Skeletal muscle cell (primary cell): Measurements from ENCODE around the gene NDUFB6.
"Not testable (repeated sequence)": the region's sequence is repeated elsewhere in the genome, so short reads cannot be mapped to it uniquely, and the experiment has no call there.

Source experiments
- DNase-seq: peaks from one replicate; pipeline ENCODE4 v3.0.0-alpha.2; 2010; ENCODE audit warnings: low read depth
- H3K4me3 ChIP-seq: 2 replicates; pipeline ENCODE4 v1.5.1; 2011; ENCODE audit warnings: low read depth, mild to moderate bottlenecking, control low read depth, low read length, moderate library complexity

NDUFB6 gene

GRCh38 chr9:32573821-32574220 is 862 bp upstream of the NDUFB6 start:
- H3K4me3 ChIP-seq, result no peak overlapping the region
- DNase-seq, result no peak

GRCh38 chr9:32571969-32572899 is 725 bp downstream of the NDUFB6 start:
- H3K4me3 ChIP-seq, result peak overlapping the region; percentile 98
- peak; percentile 38 for DNase-seq

DNA sequence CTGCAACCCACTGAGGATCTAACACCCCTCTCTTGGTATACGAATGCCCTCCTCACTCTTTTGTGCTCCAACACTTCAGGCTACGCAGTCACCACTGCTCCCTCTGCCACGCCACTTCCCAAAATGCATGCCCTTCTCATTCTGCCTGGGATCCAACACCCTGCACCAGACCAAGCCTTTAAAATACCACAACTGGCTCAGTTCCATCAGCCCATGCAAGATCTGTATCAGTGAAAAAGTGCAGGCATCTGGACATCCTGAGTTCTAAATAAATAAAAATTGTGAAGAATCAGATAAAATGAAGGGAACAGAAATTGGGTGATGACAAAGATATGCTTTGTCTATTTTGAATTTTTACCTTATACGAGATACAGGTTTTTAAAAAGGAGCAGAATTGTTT is 2.7 kb downstream of the NDUFB6 start:
- DNase-seq, result no peak

DNA sequence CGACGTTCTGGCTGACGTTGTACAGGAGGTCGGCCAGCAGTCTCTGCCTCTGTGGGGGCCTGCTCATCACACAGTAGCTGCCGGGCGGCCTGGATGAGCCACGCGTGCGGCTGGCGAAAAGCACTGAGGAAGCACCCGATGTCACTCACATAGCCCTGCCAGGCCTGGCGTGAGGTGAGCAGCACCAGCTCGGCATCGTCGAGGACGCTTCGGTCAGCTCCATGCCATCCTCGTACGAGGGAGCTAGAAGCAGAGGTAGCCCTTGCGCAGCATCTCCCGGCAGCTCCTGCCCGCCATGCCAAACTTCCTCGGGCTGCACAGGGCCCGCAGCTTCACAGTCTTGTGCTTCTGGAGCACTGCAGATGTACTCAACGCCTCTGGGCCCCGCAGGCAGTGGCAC is 6.2 kb downstream of the NDUFB6 start:
- no peak overlapping the region for H3K4me3 ChIP-seq
- no peak for DNase-seq

More for the DNA sequence above, 2.7 kb downstream of the NDUFB6 start:
- no peak overlapping the region for H3K4me3 ChIP-seq

DNA sequence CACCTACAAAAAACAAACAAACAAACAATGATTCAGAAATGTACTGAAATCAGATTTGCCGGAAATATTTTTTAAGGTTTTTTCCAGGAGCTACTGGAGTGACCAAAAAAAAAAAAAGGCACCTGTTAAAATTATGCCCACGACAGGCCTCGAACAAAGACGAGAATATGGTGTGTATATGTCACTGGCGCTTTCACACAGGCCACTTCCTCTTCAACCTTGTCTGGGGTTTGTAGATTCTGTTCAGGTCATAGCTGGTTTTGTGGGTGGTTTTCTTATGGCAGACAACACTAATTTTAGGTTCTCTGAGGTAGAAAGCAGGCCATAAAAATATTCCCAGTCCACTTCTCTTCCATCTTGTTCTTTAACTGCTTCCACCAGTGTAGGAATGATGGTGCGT is 7.0 kb downstream of the NDUFB6 start:
- H3K4me3 ChIP-seq, result no peak overlapping the region
- no peak for DNase-seq

GRCh38 chr9:32558408-32558934 is 14.5 kb downstream of the NDUFB6 start:
- H3K4me3 ChIP-seq, result no peak overlapping the region
- no peak for DNase-seq

DNA sequence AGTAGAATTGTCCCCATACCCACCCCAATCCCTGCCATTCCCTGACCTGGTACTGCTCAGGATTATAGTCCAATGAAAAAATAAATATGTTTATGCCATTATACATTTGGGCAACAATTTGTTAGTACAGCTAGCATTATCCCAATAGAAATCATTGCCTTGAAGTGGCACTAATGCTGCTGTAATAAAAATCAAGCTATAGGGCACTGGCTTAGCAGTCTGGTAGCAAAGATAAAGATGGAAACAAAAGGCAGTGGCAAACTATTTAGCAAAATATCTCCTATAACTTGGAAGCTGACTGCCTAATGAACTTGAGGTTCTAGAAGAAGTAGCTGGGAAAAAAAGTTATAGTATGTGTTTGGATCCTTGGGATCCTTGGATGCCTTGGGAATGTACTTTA is 18.4 kb downstream of the NDUFB6 start:
- DNase-seq, result no peak
- no peak overlapping the region for H3K4me3 ChIP-seq

- no peak overlapping the region for H3K4me3 ChIP-seq
- DNase-seq, result no peak
Measured at GRCh38 chr9:32554107-32554506, 18.9 kb downstream of the NDUFB6 start.

- peak; percentile 72 for DNase-seq
Measured at GRCh38 chr9:32552172-32552872, 20.6 kb downstream of the NDUFB6 start, which contains the start of the genes SMIM27 and TOPORS. TSS of gene SMIM27 (plus strand) at chr9:32552327. CDS start at chr9:32552435, 108 bp downstream. TSS of gene TOPORS (minus strand) at chr9:32552586. CDS start at chr9:32552436, 150 bp downstream.

DNA sequence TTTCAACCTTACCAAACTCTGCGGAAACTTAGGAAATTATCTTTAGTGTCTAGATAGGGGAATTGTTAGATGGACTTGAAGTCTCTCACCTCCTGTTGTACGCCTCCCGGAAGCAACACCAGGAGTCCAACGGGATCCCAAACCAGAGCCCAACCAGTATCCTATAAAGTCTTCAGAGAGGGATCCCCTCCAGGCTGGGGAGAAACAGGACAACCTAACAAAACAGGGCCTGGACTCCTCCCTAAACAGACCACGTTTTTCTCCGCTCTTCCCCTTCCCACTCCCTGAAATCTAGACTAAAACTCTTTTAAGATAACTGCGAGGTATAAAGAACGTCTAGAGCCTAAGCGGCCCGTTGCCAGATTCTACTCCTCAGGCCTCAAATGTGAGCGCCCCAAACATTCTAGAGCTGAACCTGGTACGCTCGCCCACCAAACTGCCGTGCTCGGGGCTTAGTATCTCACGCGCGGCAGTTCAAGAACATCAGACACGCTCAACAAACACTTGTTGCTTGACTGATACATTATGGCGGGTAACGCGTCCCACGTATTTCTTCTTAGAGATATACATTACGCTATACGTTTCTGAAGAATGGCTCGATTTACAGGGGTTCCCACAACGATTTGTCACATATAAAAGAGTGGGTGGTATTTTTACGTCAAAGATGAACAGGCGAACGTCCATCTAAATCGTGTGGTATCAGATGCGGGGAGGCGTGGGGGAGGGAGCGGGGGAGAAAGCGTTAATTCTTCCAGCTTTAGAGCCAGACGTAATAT is 21.5 kb downstream of the NDUFB6 start:
- H3K4me3 ChIP-seq, result peak overlapping the region; percentile 82

More at GRCh38 chr9:32552172-32552872, 20.6 kb downstream of the NDUFB6 start, which contains the start of the genes SMIM27 and TOPORS:
- H3K4me3 ChIP-seq, result peak within 1 kb of the TSS; percentile 82

DNA sequence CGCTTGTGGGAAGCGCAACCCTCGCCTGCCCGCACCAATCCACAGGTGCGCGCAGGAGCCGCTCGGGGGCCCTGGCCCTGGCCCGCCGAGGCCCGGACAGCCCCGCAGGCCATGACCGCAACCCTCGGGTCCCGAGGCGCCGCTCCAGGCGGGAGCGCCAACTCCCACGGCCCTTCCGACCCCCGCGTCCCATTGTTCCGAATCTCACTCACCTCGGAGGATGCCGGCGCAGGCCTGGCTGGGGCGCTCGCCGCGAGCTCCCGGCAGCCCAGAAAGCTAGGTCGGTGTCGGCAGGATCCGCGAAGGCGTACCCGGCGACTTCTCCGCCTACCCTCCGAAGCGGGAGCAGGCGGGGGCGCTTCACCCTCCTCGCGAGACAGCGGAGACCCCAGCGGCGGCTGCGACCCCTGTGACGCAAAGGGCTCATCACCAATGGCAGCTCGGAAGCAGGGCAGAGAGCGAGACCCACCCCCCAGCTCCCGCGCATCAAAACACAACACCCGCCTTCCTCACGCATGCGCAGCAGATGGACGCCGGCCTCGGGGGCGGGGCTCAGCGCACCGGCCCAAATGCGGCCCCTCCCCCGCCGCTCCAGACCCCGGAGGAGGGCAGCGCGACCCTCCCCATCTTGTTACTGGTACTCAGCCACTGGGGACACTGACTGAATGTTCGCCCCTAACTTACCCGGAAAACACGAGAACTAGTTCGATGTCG is 22.2 kb downstream of the NDUFB6 start:
- DNase-seq, result peak; percentile 76
- peak overlapping the region; percentile 82 for H3K4me3 ChIP-seq

More for the DNA sequence above, 21.5 kb downstream of the NDUFB6 start:
- DNase-seq, result no peak

GRCh38 chr9:32550150-32550561 is 22.8 kb downstream of the NDUFB6 start:
- no peak for DNase-seq
- peak overlapping the region; percentile 82 for H3K4me3 ChIP-seq

DNA sequence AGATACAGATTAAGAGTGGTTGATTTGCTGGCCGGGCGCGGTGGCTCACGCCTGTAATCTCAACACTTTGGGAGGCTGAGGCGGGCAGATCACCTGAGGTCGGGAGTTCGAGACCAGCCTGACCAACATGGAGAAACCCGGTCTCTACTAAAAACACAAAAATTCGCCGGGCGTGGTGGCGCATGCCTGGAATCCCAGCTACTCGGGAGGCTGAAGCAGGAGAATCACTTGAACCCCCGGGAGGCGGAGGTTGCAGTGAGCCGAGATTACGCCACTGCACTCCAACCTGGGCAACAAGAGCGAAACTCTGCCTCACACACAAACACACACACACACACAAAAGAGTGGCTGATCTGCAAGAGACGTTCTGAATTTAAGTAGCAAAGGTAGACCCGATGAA is 24.7 kb downstream of the NDUFB6 start:
- DNase-seq, H3K4me3 ChIP-seq: not testable (repeated sequence)

DNA sequence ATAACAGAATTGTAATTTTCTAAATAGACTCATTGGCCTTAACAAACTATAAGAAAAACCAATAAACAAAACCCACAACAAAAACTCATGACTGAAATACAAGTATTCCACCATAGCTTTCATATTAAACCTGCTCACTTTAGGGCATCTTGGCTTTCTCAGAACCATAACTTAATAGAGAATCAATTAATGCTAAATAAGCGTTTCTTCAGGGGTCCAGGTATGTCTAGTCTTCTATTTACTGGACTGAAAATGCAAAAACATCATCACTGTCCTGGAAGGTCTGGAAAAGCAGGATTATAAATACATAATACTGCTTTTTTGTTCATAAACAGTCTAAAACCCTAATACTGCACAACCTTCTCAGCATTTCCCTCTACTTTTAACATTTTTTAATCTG is 27.1 kb downstream of the NDUFB6 start:
- H3K4me3 ChIP-seq, result no peak overlapping the region
- no peak for DNase-seq

- no peak for DNase-seq
- H3K4me3 ChIP-seq, result no peak overlapping the region
Measured at GRCh38 chr9:32543047-32543446, 29.9 kb downstream of the NDUFB6 start.

DNA sequence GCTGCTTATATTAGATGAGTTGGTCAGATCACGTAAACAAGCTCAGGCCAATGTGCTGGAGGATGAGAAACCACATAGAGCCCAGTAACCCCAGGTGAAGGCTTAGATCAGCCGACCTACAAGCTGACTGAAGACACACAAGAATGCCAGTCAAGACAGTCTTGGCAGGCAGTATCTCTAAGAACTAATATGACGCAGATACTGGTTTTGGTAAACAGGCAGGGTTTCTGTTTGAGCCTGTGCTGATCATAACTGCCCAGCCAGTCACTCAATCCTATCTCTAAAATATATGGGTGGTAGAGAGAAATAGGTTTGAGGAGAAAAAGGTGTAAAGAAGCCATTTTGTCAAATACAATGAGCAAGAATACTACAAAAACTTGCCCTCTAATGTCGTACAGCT is 39.1 kb downstream of the NDUFB6 start:
- DNase-seq, result no peak
- H3K4me3 ChIP-seq, result no peak overlapping the region

- DNase-seq, result no peak
- no peak overlapping the region for H3K4me3 ChIP-seq
Measured at GRCh38 chr9:32533336-32533735, 39.6 kb downstream of the NDUFB6 start.

DNA sequence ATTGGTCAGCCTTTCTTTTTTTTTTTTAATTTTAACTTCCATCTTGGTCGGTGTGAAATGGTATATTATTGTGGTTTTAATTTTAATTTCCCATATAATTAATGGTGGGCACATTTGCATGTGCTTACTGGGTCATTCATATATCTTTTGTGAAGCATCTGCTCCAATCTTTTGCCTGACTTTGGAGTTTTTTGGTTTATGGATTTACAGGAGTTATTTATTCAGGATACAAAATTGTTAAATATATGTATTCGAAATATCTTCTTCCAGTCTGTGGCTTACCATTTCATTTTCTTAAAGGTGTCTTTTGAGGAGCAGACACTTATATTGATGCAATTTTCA is 46.3 kb downstream of the NDUFB6 start:
- DNase-seq, result no peak
- H3K4me3 ChIP-seq, result peak overlapping the region; percentile 67
